Epithelial cell of esophagus (primary cell): ENCODE measurements around the gene EXD3.
A peak's percentile ranks its signal among the peaks of the same experiment; 100 is the strongest.

Experiments
- DNase-seq: peaks from one replicate; pipeline ENCODE4 v3.0.0; 2010; ENCODE audit warnings: low read depth
- H3K4me3 ChIP-seq: 2 replicates; pipeline ENCODE4 v1.5.1; 2011; ENCODE audit warnings: mild to moderate bottlenecking, low read length, control low read depth
- CTCF ChIP-seq: IDR thresholded peaks from 2 replicates; pipeline ENCODE4 v1.5.1; 2011; ENCODE audit warnings: low read depth, mild to moderate bottlenecking, low read length, control low read depth, inconsistent platforms; ENCODE audit not compliant: insufficient read depth; ENCODE audit errors: missing control alignments

Gene EXD3

GRCh38 chr9:137441935-137442321 lies 19.0 kb upstream of the EXD3 start:
- H3K4me3 ChIP-seq: no peak overlapping the region
- no peak for TF ChIP-seq CTCF
- DNase-seq: no peak

GRCh38 chr9:137441289-137441934 lies 18.4 kb upstream of the EXD3 start, which contains the start of gene ENTPD8:
TSS of gene ENTPD8 (minus strand) at chr9:137441357. CDS start at chr9:137438285, 3,072 bp downstream.
- peak; percentile 31 for DNase-seq
- no peak for TF ChIP-seq CTCF
- no peak within 1 kb of the TSS for H3K4me3 ChIP-seq

GRCh38 chr9:137439158-137439714 lies 16.3 kb upstream of the EXD3 start:
- no peak for TF ChIP-seq CTCF
- H3K4me3 ChIP-seq: no peak overlapping the region
- DNase-seq: no peak

- DNase-seq: no peak
Measured at GRCh38 chr9:137438591-137439157, 15.7 kb upstream of the EXD3 start.

GRCh38 chr9:137437691-137438590 lies 15.0 kb upstream of the EXD3 start:
- H3K4me3 ChIP-seq: no peak overlapping the region
- no peak for DNase-seq
- TF ChIP-seq CTCF: no peak

More at GRCh38 chr9:137438591-137439157, 15.7 kb upstream of the EXD3 start:
- H3K4me3 ChIP-seq: no peak overlapping the region
- TF ChIP-seq CTCF: no peak

- no peak overlapping the region for H3K4me3 ChIP-seq
- no peak for DNase-seq
- TF ChIP-seq CTCF: no peak
Measured at GRCh38 chr9:137436761-137437600, 14.0 kb upstream of the EXD3 start.
